Panc1 (cell line): ENCODE results near the gene U2SURP. TPM values are rescaled to one million over a fixed set of nuclear protein-coding genes. Genes with fewer than 3 reads are reported as not detected.
A peak's percentile ranks its signal among the peaks of the same experiment; 100 is the strongest.

Experiments used
- ATAC-seq: fragments of 200-7000 bp; cut with Tn5 transposase; 2 replicates; pipeline ENCODE4 v1.9.1; 2020; ENCODE audit warnings: mild to moderate bottlenecking, moderate library complexity
- Bru-seq: library from RNA; stranded (reverse); fragments of 400-500 nt; gene quantifications from one replicate; lab custom pipeline; 2021; lab: Mats Ljungman, UMichigan
- BruChase-seq, 2 experiments: library from RNA; stranded (reverse); fragments of 400-500 nt; gene quantifications; one replicate each; lab custom pipeline; 2021; lab: Mats Ljungman, UMichigan
- BruUV-seq: library from RNA; stranded (reverse); fragments of 400-500 nt; replicated peaks from 2 replicates; lab custom pipeline; 2021; lab: Mats Ljungman, UMichigan
- CTCF ChIA-PET: fragments of 300-600 bp; sonication (Branson Sonifier 250); formaldehyde crosslinking; loops from one replicate; lab custom pipeline; 2022; ENCODE audit warnings: antibody characterized with exemption; lab: Charles Lee
- POLR2A ChIA-PET: fragments of 300-600 bp; sonication (Branson Sonifier 250); formaldehyde crosslinking; loops from one replicate; lab custom pipeline; 2022; ENCODE audit warnings: antibody characterized with exemption; lab: Charles Lee
- DNase-seq: peaks from one replicate; pipeline ENCODE4 v3.0.0-alpha.2; 2010; ENCODE audit warnings: low read depth, low spot score
- H3K27ac ChIP-seq: 2 replicates; pipeline ENCODE4 v1.5.1; 2011; ENCODE audit warnings: mild to moderate bottlenecking, low read length, inconsistent platforms
- H3K27me3 ChIP-seq: fragments of 200-500 bp; sonication (Bioruptor generic); 2 replicates; pipeline ENCODE4 v1.6.0; 2014; ENCODE audit warnings: low read length, inconsistent platforms; ENCODE audit not compliant: control insufficient read depth, insufficient read depth
- H3K36me3 ChIP-seq: fragments of 200-500 bp; sonication (Bioruptor generic); 2 replicates; pipeline ENCODE4 v1.5.1; 2014; ENCODE audit warnings: inconsistent platforms, mild to moderate bottlenecking, low read length, moderate library complexity; ENCODE audit not compliant: control insufficient read depth, insufficient read depth
- H3K4me1 ChIP-seq: 2 replicates; pipeline ENCODE4 v1.5.1; 2011; ENCODE audit warnings: inconsistent platforms, mild to moderate bottlenecking, low read length, moderate library complexity; ENCODE audit not compliant: control insufficient read depth, insufficient read depth
- H3K4me3 ChIP-seq, 2 experiments: 2 replicates each; pipeline ENCODE4 v1.5.1; 2011 to 2012; ENCODE audit warnings: low read depth in 2 of 2, low read length in 2 of 2, mild to moderate bottlenecking in 2 of 2, inconsistent platforms in 1 of 2, moderate library complexity in 1 of 2
- H3K9me3 ChIP-seq: fragments of 200-500 bp; sonication (Bioruptor generic); 2 replicates; pipeline ENCODE4 v1.5.1; 2014; ENCODE audit warnings: low read depth, mild to moderate bottlenecking, inconsistent platforms, low read length, moderate library complexity; ENCODE audit not compliant: control insufficient read depth, insufficient read depth
- CTCF ChIP-seq: fragments of 450-650 bp; IDR thresholded peaks from 2 replicates; pipeline ENCODE4 v1.5.1; 2017; ENCODE audit warnings: mild to moderate bottlenecking
- POLR2AphosphoS5 ChIP-seq: IDR thresholded peaks from 2 replicates; pipeline ENCODE4 v1.6.1; 2012; ENCODE audit warnings: mild to moderate bottlenecking, low read depth, low read length, moderate library complexity
- SIN3A ChIP-seq: IDR thresholded peaks from 2 replicates; pipeline ENCODE4 v1.6.1; 2012; ENCODE audit warnings: low read depth, mild to moderate bottlenecking, low read length, moderate library complexity, borderline replicate concordance; ENCODE audit not compliant: insufficient read depth
- TCF7L2 ChIP-seq: IDR thresholded peaks from 2 replicates; pipeline ENCODE4 v1.6.1; 2011; ENCODE audit warnings: mild to moderate bottlenecking, low read depth, low read length, inconsistent platforms
- in situ Hi-C: cut with HindIII; loops from 2 replicates; pipeline ENCODE4 v1.10.0; 2016; ENCODE audit warnings: low sequenced_read_pairs, low pct_unique_long_range_greater_than_20kb
- intact Hi-C: fragments of 100-400 bp; cut with micrococcal nuclease; formaldehyde crosslinking; loops from one replicate; pipeline ENCODE4 v1.10.0; 2022; ENCODE audit not compliant: unreplicated experiment
- long read RNA-seq: library from polyadenylated mRNA; unstranded; transcript quantifications from one replicate; pipeline ENCODE4 v2.0.0, GENCODE V29; 2021; ENCODE audit not compliant: unreplicated experiment
- polyA plus RNA-seq: library from polyadenylated mRNA; unstranded; fragments of >200 nt; gene quantifications from one replicate; pipeline ENCODE4 v1.2.1, GENCODE V29; 2012; ENCODE audit warnings: missing spikeins; ENCODE audit not compliant: insufficient read length
- total RNA-seq: library from RNA; stranded (reverse); gene quantifications from one replicate; pipeline ENCODE4 v1.2.1, GENCODE V29; 2021; ENCODE audit not compliant: unreplicated experiment
- TF ChIP-seq, protein P1 (sequence below), 2 experiments: IDR thresholded peaks; 2 replicates each; pipeline ENCODE4 v1.6.1; 2011 to 2012; ENCODE audit warnings: low read depth in 2 of 2, control low read depth in 1 of 2, low read length in 1 of 2, mild to moderate bottlenecking in 1 of 2, moderate library complexity in 1 of 2; ENCODE audit not compliant: insufficient read depth in 1 of 2

Gene U2SURP
- 135 TPM for total RNA-seq
- 38.6 TPM for polyA plus RNA-seq
- Bru-seq, nascent RNA, result percentile 97 among the genes with signal in this experiment
- BruChase-seq, experiment 1, labeled RNA remaining after a 2-hour chase, result percentile 96 among the genes with signal in this experiment
- BruChase-seq, experiment 2, labeled RNA remaining after a 6-hour chase, result percentile 94 among the genes with signal in this experiment
- long read RNA-seq, full-length matches to known transcripts, result 35 of 299 reads
- long read RNA-seq, partial matches to known transcripts, result 160 of 299 reads
- long read RNA-seq, other reads (novel, unspliced or antisense), result 104 of 299 reads

GRCh38 chr3:143001369-143002082, at the start of gene U2SURP:
Gene U2SURP, plus strand, starts transcription at chr3:143001570. Its CDS starts 59 bp downstream, at chr3:143001629.
- ATAC-seq (peak; percentile 90), DNase-seq (peak; percentile 98)
- POLR2A ChIA-PET, result interaction anchor here (0.6 to 0.7 kb wide), 2 partner anchors 18 to 48 kb away, joined by 3 to 7 read pairs; no protein-coding TSS in a partner anchor
- Histone ChIP-seq H3K9me3 (no peaks in the 10 kb centered on the region), H3K36me3 (peaks cover 7% of the 10 kb centered on the region; the same call in 1 of the 2 replicates), H3K27ac (peak within 1 kb of the TSS; percentile 99), H3K27me3 (no peaks in the 10 kb centered on the region), H3K4me1 (peaks cover 48% of the 10 kb centered on the region), H3K4me3 (peak within 1 kb of the TSS; percentile 96 to 97)
- in situ Hi-C loops, result no loop called here
- BruUV-seq, result TSS peak; percentile 83
- CTCF ChIA-PET, result interaction anchor here (0.6 kb wide), 1 partner anchor 172 kb away, joined by 8 read pairs; no protein-coding TSS in a partner anchor
- TF ChIP-seq TCF7L2, result peak; percentile 85
- no peak for TF ChIP-seq CTCF
- peak; percentile 90; the same call in 1 of the 2 replicates for TF ChIP-seq SIN3A
- peak; percentile 96 for TF ChIP-seq POLR2AphosphoS5
- TF ChIP-seq, protein P1, sequence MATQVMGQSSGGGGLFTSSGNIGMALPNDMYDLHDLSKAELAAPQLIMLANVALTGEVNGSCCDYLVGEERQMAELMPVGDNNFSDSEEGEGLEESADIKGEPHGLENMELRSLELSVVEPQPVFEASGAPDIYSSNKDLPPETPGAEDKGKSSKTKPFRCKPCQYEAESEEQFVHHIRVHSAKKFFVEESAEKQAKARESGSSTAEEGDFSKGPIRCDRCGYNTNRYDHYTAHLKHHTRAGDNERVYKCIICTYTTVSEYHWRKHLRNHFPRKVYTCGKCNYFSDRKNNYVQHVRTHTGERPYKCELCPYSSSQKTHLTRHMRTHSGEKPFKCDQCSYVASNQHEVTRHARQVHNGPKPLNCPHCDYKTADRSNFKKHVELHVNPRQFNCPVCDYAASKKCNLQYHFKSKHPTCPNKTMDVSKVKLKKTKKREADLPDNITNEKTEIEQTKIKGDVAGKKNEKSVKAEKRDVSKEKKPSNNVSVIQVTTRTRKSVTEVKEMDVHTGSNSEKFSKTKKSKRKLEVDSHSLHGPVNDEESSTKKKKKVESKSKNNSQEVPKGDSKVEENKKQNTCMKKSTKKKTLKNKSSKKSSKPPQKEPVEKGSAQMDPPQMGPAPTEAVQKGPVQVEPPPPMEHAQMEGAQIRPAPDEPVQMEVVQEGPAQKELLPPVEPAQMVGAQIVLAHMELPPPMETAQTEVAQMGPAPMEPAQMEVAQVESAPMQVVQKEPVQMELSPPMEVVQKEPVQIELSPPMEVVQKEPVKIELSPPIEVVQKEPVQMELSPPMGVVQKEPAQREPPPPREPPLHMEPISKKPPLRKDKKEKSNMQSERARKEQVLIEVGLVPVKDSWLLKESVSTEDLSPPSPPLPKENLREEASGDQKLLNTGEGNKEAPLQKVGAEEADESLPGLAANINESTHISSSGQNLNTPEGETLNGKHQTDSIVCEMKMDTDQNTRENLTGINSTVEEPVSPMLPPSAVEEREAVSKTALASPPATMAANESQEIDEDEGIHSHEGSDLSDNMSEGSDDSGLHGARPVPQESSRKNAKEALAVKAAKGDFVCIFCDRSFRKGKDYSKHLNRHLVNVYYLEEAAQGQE (IDR thresholded peaks at IDR 0.05; ENCODE audit: insufficient read depth in 1 of 2, low read depth in 2 of 2, low read length in 1 of 2), result no peak
- intact Hi-C loops, result no loop called here

- no peak overlapping the region for H3K4me3 ChIP-seq
- TF ChIP-seq SIN3A, result no peak
- no peak for TF ChIP-seq POLR2AphosphoS5
- TF ChIP-seq, protein P1 (IDR thresholded peaks at IDR 0.05; ENCODE audit: insufficient read depth in 1 of 2, low read depth in 2 of 2, low read length in 1 of 2), result no peak
- no peak for TF ChIP-seq CTCF
- BruUV-seq, result no TSS peak
- ChIA-PET POLR2A (interaction anchor here (0.6 kb wide), 1 partner anchor 17 kb away, joined by 3 read pairs; no protein-coding TSS in a partner anchor), CTCF (no interaction called here)
- no peaks in the 10 kb centered on the region for H3K9me3 ChIP-seq
- no peaks in the 10 kb centered on the region for H3K4me1 ChIP-seq
- in situ Hi-C loops, result no loop called here
- intact Hi-C loops, result no loop called here
- ATAC-seq (no peak), DNase-seq (no peak)
- peaks cover 5% of the 10 kb centered on the region; the same call in 1 of the 2 replicates for H3K27me3 ChIP-seq
- H3K36me3 ChIP-seq, result no peaks in the 10 kb centered on the region
- no peak overlapping the region for H3K27ac ChIP-seq
Observed at GRCh38 chr3:142951794-142952193, 49.6 kb upstream of the U2SURP start.
